ENCODE results near the gene NMRAL1.

Gene NMRAL1

DNA sequence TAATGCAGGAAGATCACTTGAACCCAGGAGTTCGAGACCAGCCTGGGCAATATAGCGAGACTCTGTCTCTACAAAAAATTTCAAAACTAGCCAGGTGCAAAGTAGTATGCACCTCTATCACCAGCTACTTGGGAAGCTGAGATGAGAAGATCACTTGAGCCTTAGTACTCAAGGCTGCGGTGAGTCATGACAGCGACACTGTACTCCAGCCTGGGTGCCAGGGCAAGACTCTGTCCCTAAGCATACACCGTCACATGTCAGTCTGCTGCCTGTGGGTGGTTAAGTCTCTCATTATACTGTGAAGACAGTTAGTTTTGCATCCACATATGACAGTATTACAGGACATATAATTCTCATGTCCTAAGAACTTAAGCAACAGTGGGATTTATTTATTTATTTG, 21.8 kb downstream of the NMRAL1 start (continued):
- TF ChIP-seq ZNF571 (tag by site-specific recombination; IDR thresholded peaks at IDR 0.05): no peak
- no peak for TF ChIP-seq WT1 (tag by site-specific recombination; IDR thresholded peaks at IDR 0.05)
- TF ChIP-seq, protein P1, sequence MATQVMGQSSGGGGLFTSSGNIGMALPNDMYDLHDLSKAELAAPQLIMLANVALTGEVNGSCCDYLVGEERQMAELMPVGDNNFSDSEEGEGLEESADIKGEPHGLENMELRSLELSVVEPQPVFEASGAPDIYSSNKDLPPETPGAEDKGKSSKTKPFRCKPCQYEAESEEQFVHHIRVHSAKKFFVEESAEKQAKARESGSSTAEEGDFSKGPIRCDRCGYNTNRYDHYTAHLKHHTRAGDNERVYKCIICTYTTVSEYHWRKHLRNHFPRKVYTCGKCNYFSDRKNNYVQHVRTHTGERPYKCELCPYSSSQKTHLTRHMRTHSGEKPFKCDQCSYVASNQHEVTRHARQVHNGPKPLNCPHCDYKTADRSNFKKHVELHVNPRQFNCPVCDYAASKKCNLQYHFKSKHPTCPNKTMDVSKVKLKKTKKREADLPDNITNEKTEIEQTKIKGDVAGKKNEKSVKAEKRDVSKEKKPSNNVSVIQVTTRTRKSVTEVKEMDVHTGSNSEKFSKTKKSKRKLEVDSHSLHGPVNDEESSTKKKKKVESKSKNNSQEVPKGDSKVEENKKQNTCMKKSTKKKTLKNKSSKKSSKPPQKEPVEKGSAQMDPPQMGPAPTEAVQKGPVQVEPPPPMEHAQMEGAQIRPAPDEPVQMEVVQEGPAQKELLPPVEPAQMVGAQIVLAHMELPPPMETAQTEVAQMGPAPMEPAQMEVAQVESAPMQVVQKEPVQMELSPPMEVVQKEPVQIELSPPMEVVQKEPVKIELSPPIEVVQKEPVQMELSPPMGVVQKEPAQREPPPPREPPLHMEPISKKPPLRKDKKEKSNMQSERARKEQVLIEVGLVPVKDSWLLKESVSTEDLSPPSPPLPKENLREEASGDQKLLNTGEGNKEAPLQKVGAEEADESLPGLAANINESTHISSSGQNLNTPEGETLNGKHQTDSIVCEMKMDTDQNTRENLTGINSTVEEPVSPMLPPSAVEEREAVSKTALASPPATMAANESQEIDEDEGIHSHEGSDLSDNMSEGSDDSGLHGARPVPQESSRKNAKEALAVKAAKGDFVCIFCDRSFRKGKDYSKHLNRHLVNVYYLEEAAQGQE (tag by site-specific recombination; IDR thresholded peaks at IDR 0.05): no peak
- TF ChIP-seq ZNF211 (tag by site-specific recombination; IDR thresholded peaks at IDR 0.05; ENCODE audit: low read depth): no peak

DNA sequence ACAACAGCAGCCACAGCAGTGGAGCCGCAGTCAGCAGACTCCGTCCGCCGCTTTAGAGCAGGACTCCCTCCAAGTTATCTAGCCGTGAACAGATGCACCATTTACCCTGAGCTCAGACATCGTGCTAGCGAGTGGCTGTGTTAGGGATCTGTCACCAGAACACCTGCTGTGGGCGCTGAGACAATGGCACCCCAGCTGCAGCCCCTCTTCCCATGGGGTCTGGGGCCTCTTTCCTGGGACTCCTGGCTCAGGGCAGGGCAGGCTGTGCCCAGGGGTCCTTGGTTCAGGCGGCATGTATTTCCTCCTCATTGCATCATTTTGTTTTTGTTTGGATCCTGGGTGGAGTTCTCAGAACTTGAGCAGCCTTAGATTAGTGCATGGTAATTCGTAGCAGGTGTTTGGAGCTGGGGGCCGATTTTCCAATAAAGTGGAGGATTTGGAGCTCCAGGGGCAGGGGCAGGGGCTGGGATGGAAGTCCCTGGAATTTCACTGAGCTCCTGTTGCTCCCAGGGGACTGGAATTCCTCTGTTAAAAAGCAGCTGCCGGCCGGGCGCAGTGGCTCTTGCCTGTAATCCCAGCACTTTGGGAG, 23.4 kb downstream of the NMRAL1 start:
- H3K27ac ChIP-seq (ENCODE audit: extremely low read depth, low read depth, low read length): no peak overlapping the region
- H3K4me3 ChIP-seq (ENCODE audit: low read depth, low read length): no peak overlapping the region
- CTCF ChIA-PET: interaction anchor here (1.0 kb wide), 1 partner anchor 48 kb away, joined by 3 read pairs; no protein-coding TSS in a partner anchor
- H3K4me1 ChIP-seq (ENCODE audit: control insufficient read depth, insufficient read depth, low read length): no peaks in the 10 kb centered on the region
- no peaks in the 10 kb centered on the region for H3K9me3 ChIP-seq (ENCODE audit: control insufficient read depth, insufficient read depth, low read depth, low read length)
- peaks cover 14 to 92% of the 10 kb centered on the region in 2 experiments; a peak in 2 of 3 replicates for H3K36me3 ChIP-seq (ENCODE audit: control insufficient read depth in 2 of 2, insufficient read depth in 1 of 2, low read length in 2 of 2)
- POLR2A ChIA-PET: interaction anchor here (0.6 kb wide), 1 partner anchor 12 kb away, joined by 5 read pairs; no protein-coding TSS in a partner anchor
- TF ChIP-seq, protein P2, sequence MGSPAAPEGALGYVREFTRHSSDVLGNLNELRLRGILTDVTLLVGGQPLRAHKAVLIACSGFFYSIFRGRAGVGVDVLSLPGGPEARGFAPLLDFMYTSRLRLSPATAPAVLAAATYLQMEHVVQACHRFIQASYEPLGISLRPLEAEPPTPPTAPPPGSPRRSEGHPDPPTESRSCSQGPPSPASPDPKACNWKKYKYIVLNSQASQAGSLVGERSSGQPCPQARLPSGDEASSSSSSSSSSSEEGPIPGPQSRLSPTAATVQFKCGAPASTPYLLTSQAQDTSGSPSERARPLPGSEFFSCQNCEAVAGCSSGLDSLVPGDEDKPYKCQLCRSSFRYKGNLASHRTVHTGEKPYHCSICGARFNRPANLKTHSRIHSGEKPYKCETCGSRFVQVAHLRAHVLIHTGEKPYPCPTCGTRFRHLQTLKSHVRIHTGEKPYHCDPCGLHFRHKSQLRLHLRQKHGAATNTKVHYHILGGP (tag by site-specific recombination; IDR thresholded peaks at IDR 0.05): no peak
- TF ChIP-seq ZNF514 (tag by site-specific recombination; IDR thresholded peaks at IDR 0.05) (0 out of 2 replicates have a peak, but pooled peaks have one; percentile 7), ZBTB17 (tag by site-specific recombination; IDR thresholded peaks at IDR 0.05) (peak; percentile 70), ZNF169 (tag by site-specific recombination; IDR thresholded peaks at IDR 0.05) (no peak), PRDM6 (tag by site-specific recombination; IDR thresholded peaks at IDR 0.05) (no peak), ZBTB20 (tag by site-specific recombination; IDR thresholded peaks at IDR 0.05) (peak; percentile 70), SCRT2 (tag by site-specific recombination; IDR thresholded peaks at IDR 0.05) (peak; percentile 45; the same call in 1 of the 2 replicates), ZBTB48 (tag by site-specific recombination; IDR thresholded peaks at IDR 0.05) (peak; percentile 55; the same call in 1 of the 2 replicates), ZNF335 (tag by site-specific recombination; conservative IDR thresholded peaks at IDR 0.05) (peak; percentile 33), ZIC2 (tag by site-specific recombination; IDR thresholded peaks at IDR 0.05) (peak; percentile 98), ZNF670 (tag by site-specific recombination; IDR thresholded peaks at IDR 0.05; ENCODE audit: low read depth) (no peak)
- TF ChIP-seq, protein P3, sequence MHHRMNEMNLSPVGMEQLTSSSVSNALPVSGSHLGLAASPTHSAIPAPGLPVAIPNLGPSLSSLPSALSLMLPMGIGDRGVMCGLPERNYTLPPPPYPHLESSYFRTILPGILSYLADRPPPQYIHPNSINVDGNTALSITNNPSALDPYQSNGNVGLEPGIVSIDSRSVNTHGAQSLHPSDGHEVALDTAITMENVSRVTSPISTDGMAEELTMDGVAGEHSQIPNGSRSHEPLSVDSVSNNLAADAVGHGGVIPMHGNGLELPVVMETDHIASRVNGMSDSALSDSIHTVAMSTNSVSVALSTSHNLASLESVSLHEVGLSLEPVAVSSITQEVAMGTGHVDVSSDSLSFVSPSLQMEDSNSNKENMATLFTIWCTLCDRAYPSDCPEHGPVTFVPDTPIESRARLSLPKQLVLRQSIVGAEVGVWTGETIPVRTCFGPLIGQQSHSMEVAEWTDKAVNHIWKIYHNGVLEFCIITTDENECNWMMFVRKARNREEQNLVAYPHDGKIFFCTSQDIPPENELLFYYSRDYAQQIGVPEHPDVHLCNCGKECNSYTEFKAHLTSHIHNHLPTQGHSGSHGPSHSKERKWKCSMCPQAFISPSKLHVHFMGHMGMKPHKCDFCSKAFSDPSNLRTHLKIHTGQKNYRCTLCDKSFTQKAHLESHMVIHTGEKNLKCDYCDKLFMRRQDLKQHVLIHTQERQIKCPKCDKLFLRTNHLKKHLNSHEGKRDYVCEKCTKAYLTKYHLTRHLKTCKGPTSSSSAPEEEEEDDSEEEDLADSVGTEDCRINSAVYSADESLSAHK (tag by site-specific recombination; IDR thresholded peaks at IDR 0.05): no peak
- TF ChIP-seq, protein P4, sequence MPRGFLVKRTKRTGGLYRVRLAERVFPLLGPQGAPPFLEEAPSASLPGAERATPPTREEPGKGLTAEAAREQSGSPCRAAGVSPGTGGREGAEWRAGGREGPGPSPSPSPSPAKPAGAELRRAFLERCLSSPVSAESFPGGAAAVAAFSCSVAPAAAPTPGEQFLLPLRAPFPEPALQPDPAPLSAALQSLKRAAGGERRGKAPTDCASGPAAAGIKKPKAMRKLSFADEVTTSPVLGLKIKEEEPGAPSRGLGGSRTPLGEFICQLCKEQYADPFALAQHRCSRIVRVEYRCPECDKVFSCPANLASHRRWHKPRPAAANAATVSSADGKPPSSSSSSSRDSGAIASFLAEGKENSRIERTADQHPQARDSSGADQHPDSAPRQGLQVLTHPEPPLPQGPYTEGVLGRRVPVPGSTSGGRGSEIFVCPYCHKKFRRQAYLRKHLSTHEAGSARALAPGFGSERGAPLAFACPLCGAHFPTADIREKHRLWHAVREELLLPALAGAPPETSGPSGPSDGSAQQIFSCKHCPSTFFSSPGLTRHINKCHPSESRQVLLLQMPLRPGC (tag by site-specific recombination; IDR thresholded peaks at IDR 0.05): no peak
- TF ChIP-seq, protein P5, sequence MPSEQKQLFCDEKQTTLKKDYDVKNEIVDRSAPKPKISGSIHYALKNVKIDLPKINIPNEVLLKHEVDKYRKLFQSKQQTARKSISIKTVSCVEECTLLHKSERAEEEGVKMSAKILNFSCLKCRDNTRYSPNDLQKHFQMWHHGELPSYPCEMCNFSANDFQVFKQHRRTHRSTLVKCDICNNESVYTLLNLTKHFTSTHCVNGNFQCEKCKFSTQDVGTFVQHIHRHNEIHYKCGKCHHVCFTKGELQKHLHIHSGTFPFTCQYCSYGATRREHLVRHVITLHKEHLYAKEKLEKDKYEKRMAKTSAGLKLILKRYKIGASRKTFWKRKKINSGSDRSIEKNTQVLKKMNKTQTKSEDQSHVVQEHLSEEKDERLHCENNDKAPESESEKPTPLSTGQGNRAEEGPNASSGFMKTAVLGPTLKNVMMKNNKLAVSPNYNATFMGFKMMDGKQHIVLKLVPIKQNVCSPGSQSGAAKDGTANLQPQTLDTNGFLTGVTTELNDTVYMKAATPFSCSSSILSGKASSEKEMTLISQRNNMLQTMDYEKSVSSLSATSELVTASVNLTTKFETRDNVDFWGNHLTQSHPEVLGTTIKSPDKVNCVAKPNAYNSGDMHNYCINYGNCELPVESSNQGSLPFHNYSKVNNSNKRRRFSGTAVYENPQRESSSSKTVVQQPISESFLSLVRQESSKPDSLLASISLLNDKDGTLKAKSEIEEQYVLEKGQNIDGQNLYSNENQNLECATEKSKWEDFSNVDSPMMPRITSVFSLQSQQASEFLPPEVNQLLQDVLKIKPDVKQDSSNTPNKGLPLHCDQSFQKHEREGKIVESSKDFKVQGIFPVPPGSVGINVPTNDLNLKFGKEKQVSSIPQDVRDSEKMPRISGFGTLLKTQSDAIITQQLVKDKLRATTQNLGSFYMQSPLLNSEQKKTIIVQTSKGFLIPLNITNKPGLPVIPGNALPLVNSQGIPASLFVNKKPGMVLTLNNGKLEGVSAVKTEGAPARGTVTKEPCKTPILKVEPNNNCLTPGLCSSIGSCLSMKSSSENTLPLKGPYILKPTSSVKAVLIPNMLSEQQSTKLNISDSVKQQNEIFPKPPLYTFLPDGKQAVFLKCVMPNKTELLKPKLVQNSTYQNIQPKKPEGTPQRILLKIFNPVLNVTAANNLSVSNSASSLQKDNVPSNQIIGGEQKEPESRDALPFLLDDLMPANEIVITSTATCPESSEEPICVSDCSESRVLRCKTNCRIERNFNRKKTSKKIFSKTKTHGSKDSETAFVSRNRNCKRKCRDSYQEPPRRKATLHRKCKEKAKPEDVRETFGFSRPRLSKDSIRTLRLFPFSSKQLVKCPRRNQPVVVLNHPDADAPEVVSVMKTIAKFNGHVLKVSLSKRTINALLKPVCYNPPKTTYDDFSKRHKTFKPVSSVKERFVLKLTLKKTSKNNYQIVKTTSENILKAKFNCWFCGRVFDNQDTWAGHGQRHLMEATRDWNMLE (tag by site-specific recombination; conservative IDR thresholded peaks at IDR 0.05; ENCODE audit: low read depth): no peak

Measured in HEK293 (cell line).